ENCODE data around the gene CSNK2A2. TPM values are rescaled to one million over a fixed set of nuclear protein-coding genes. Genes with fewer than 3 reads are reported as not detected.

The CSNK2A2 gene
- total and polyA plus RNA-seq, 10 of the 15 experiments (the other 5 are each of a cell fraction or from before 2014, with no cell fraction given): 17.4 to 79.1 (median 29.4) TPM

DNA sequence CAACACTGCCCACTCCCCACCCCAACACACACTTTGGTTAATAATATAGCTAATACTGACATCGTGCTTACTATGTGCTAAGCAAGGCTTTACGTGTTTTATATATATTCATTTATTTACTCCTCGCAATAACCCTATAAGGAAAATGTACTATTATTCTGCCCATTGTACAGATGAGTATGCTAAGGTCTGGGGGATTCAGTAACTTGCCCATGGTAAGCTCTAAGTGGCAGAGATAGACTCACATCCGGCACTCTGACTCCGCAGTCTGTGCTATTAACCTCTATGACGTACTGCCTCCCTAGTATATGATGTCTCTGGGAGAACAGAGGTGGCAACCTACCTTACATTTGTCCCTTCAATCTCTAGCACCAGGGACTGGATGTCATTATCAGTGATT is 81.4 kb downstream of the CSNK2A2 start:
- ChIA-PET POLR2A (no interaction called here), RAD21 (ENCODE audit: unreplicated experiment) (no interaction called here), SMC1A (ENCODE audit: uncharacterized antibody, unreplicated experiment) (interaction anchor here (0.8 to 1.7 kb wide), 2 partner anchors 9 to 22 kb away, joined by 3 to 5 read pairs; no protein-coding TSS in a partner anchor), CTCF (interaction anchor here (2.2 kb wide), 1 partner anchor 10 kb away, joined by 13 read pairs; no protein-coding TSS in a partner anchor)
- H3K27me3 ChIP-seq (replicated peaks in 1 of 2; ENCODE audit: control insufficient read depth in 2 of 2, insufficient read depth in 2 of 2, low read length in 1 of 2): no peaks in the 10 kb centered on the region
- no peak for DNase-seq (ENCODE audit: low read depth, low spot score)
- intact Hi-C loops (cut with micrococcal nuclease; ENCODE audit: unreplicated experiment): no loop called here
- in situ Hi-C loops (cut with MboI): no loop called here
- peaks cover 22% of the 10 kb centered on the region for H3K79me2 ChIP-seq (ENCODE audit: control insufficient read depth, insufficient read depth, low read length)
- no peak overlapping the region for H3K9ac ChIP-seq (ENCODE audit: control insufficient read depth, insufficient read depth, low read length)
- TF ChIP-seq BACH1 (IDR thresholded peaks at IDR 0.05; ENCODE audit: borderline replicate concordance) (no peak), ETV6 (conservative IDR thresholded peaks at IDR 0.05 in 1 of 2, IDR thresholded peaks at IDR 0.05 in 1 of 2; ENCODE audit: borderline replicate concordance in 1 of 2, low read depth in 1 of 2) (no peak), RBBP5 (conservative IDR thresholded peaks at IDR 0.05) (no peak), RCOR1 (conservative IDR thresholded peaks at IDR 0.05; ENCODE audit: low read depth, low read length) (no peak), E2F4 (IDR thresholded peaks at IDR 0.05; ENCODE audit: low read depth, low read length) (no peak)
- TF ChIP-seq, protein P1, sequence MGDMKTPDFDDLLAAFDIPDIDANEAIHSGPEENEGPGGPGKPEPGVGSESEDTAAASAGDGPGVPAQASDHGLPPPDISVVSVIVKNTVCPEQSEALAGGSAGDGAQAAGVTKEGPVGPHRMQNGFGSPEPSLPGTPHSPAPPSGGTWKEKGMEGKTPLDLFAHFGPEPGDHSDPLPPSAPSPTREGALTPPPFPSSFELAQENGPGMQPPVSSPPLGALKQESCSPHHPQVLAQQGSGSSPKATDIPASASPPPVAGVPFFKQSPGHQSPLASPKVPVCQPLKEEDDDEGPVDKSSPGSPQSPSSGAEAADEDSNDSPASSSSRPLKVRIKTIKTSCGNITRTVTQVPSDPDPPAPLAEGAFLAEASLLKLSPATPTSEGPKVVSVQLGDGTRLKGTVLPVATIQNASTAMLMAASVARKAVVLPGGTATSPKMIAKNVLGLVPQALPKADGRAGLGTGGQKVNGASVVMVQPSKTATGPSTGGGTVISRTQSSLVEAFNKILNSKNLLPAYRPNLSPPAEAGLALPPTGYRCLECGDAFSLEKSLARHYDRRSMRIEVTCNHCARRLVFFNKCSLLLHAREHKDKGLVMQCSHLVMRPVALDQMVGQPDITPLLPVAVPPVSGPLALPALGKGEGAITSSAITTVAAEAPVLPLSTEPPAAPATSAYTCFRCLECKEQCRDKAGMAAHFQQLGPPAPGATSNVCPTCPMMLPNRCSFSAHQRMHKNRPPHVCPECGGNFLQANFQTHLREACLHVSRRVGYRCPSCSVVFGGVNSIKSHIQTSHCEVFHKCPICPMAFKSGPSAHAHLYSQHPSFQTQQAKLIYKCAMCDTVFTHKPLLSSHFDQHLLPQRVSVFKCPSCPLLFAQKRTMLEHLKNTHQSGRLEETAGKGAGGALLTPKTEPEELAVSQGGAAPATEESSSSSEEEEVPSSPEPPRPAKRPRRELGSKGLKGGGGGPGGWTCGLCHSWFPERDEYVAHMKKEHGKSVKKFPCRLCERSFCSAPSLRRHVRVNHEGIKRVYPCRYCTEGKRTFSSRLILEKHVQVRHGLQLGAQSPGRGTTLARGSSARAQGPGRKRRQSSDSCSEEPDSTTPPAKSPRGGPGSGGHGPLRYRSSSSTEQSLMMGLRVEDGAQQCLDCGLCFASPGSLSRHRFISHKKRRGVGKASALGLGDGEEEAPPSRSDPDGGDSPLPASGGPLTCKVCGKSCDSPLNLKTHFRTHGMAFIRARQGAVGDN (IDR thresholded peaks at IDR 0.05): no peak
- no peak for ATAC-seq
- no peaks in the 10 kb centered on the region for H3K9me3 ChIP-seq (replicated peaks; ENCODE audit: control insufficient read depth, insufficient read depth, low read length)
- no peak overlapping the region for H2AFZ ChIP-seq (ENCODE audit: control insufficient read depth, low read depth, low read length)
- peaks cover 1% of the 10 kb centered on the region; the same call in 1 of the 2 replicates for H3K4me1 ChIP-seq (ENCODE audit: control insufficient read depth, insufficient read depth, low read length)
- H3K4me2 ChIP-seq (ENCODE audit: control insufficient read depth, insufficient read depth): no peak overlapping the region
- H3K4me3 ChIP-seq: no peak overlapping the region
- WGBS (ENCODE audit: insufficient coverage, insufficient replicate concordance, low lambda C conversion rate, missing lambda C conversion rate): 89% methylated on average over 6 of the region's 6 CpGs
- H4K20me1 ChIP-seq (ENCODE audit: control insufficient read depth, insufficient read depth): no peaks in the 10 kb centered on the region; the same call in 1 of the 2 replicates
- H3K27ac ChIP-seq (ENCODE audit: control insufficient read depth, insufficient read depth): no peak overlapping the region
- FAIRE-seq: no peak
- H3K36me3 ChIP-seq (ENCODE audit: control insufficient read depth in 2 of 2, insufficient read depth in 2 of 2, low read length in 1 of 2): peaks cover 10 to 11% of the 10 kb centered on the region in 2 experiments
- no TSS peak for BruUV-seq (replicated peaks)

All from GM12878 (cell line).